ENCODE data around the gene MEIKIN. TPM values are rescaled to one million over a fixed set of nuclear protein-coding genes. Genes with fewer than 3 reads are reported as not detected.

MEIKIN gene
- total RNA-seq, 3 donors from 2014 or later (not counting 1 experiment from before 2014, with no cell fraction given): 1.1 TPM; not detected in 2

DNA sequence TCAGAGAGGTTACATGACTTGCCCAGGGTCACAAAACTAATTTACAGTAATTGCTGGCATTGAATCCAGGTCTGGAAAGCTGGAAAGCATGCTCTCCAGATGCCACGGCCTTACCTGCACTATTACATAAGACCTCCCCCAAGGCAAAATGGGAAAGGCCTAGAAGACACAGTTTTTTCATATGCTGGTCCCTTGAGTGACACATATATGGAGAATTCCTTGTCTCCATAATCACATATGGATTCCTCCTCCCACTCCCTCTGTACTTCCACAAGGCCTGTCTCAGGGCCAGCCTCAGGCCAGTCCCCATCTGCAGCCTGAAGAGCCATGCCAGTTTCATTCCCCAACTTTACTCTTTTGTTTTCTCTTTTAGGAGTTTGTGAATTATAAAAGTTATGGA, 28.6 kb upstream of the MEIKIN start:
- ATAC-seq (no peak), DNase-seq (no peak)
- peak overlapping the region; percentile 20 for H3K27ac ChIP-seq (ENCODE audit: low read length)
- no peaks in the 10 kb centered on the region for H3K27me3 ChIP-seq (ENCODE audit: control insufficient read depth, insufficient read depth, low read length)
- intact Hi-C loops (cut with micrococcal nuclease): no loop called here
- H3K4me1 Mint-ChIP-seq: peaks cover 8 to 15% of the 10 kb centered on the region in 2 donors
- whole genome bisulfite sequencing (ENCODE audit: insufficient coverage): 100% methylated on average over 1 of the region's 1 CpG
- TF ChIP-seq CTCF (IDR thresholded peaks at IDR 0.05): no peak
- H3K9me3 ChIP-seq (ENCODE audit: control insufficient read depth, insufficient read depth, low read length): no peaks in the 10 kb centered on the region
- no peak overlapping the region for H3K4me3 ChIP-seq (ENCODE audit: low read length)
- H3K4me3 Mint-ChIP-seq: no peak overlapping the region
- peaks cover 19% of the 10 kb centered on the region for H3K4me1 ChIP-seq (ENCODE audit: control insufficient read depth, insufficient read depth, low read length)
- H3K9me3 Mint-ChIP-seq: no peaks in the 10 kb centered on the region
- H3K27ac Mint-ChIP-seq: no peak overlapping the region
- peaks cover 0 to 4% of the 10 kb centered on the region in 2 donors for H3K27me3 Mint-ChIP-seq (ENCODE audit: low read depth in 2 of 2)
- H3K36me3 ChIP-seq (ENCODE audit: control insufficient read depth, insufficient read depth, low read length): no peaks in the 10 kb centered on the region
- no peaks in the 10 kb centered on the region for H3K36me3 Mint-ChIP-seq

GRCh38 chr5:131973089-131973712, 27.7 kb upstream of the MEIKIN start:
- whole genome bisulfite sequencing (ENCODE audit: insufficient coverage): 89% methylated on average over 9 of the region's 9 CpGs
- Histone ChIP-seq H3K4me1 (ENCODE audit: control insufficient read depth, insufficient read depth, low read length) (peaks cover 19% of the 10 kb centered on the region), H3K27ac (ENCODE audit: low read length) (no peak overlapping the region), H3K9me3 (ENCODE audit: control insufficient read depth, insufficient read depth, low read length) (no peaks in the 10 kb centered on the region), H3K27me3 (ENCODE audit: control insufficient read depth, insufficient read depth, low read length) (no peaks in the 10 kb centered on the region), H3K4me3 (ENCODE audit: low read length) (no peak overlapping the region), H3K36me3 (ENCODE audit: control insufficient read depth, insufficient read depth, low read length) (no peaks in the 10 kb centered on the region)
- TF ChIP-seq CTCF (IDR thresholded peaks at IDR 0.05): no peak
- intact Hi-C loops (cut with micrococcal nuclease): no loop called here
- no peak overlapping the region for H3K4me3 Mint-ChIP-seq
- ATAC-seq: no peak
- peaks cover 8 to 15% of the 10 kb centered on the region in 2 donors for H3K4me1 Mint-ChIP-seq
- H3K36me3 Mint-ChIP-seq: no peaks in the 10 kb centered on the region
- DNase-seq: no peak
- H3K27me3 Mint-ChIP-seq (ENCODE audit: low read depth in 2 of 2): peaks cover 0 to 4% of the 10 kb centered on the region in 2 donors
- H3K27ac Mint-ChIP-seq: no peak overlapping the region
- no peaks in the 10 kb centered on the region for H3K9me3 Mint-ChIP-seq

DNA sequence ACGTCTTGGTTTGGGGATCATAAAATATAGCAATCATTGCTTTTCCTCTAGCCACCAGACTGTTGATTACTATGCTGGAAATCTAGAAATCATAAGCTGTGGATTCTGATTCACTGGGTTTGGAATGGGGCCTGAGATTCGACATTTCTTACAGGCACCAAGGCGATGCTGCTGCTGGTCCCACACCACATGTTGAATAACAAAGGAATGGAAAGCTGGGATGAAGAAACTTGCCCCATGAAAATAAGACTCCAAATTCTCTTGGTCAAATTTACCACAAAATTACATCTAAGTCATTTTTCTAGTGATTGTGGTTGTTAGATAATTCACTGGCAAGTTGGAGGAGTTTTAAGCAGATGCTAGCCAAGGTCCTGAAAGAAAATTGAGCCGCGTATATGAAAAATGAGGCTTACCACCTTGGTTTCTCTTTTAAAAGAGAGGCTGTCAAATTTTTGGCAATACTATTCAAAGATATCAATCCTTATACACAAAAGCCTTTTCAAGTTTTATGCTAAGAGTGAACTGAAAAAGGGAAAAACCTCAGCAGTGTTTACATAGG, 23.0 kb upstream of the MEIKIN start:
- Mint-ChIP-seq H3K4me3 (no peak overlapping the region), H3K4me1 (no peaks in the 10 kb centered on the region), H3K27ac (no peak overlapping the region), H3K36me3 (no peaks in the 10 kb centered on the region), H3K27me3 (ENCODE audit: low read depth in 2 of 2) (peaks cover 0 to 3% of the 10 kb centered on the region in 2 donors), H3K9me3 (no peaks in the 10 kb centered on the region)
- Histone ChIP-seq H3K27me3 (ENCODE audit: control insufficient read depth, insufficient read depth, low read length) (no peaks in the 10 kb centered on the region), H3K9me3 (ENCODE audit: control insufficient read depth, insufficient read depth, low read length) (no peaks in the 10 kb centered on the region), H3K4me3 (ENCODE audit: low read length) (no peak overlapping the region), H3K4me1 (ENCODE audit: control insufficient read depth, insufficient read depth, low read length) (no peaks in the 10 kb centered on the region), H3K36me3 (ENCODE audit: control insufficient read depth, insufficient read depth, low read length) (no peaks in the 10 kb centered on the region), H3K27ac (ENCODE audit: low read length) (no peak overlapping the region)
- no peak for ATAC-seq
- DNase-seq: no peak
- TF ChIP-seq CTCF (IDR thresholded peaks at IDR 0.05): no peak
- intact Hi-C loops (cut with micrococcal nuclease): no loop called here
- WGBS (ENCODE audit: insufficient coverage): 86% methylated on average over 4 of the region's 5 CpGs

GRCh38 chr5:131966551-131966950, 21.1 kb upstream of the MEIKIN start:
- Histone ChIP-seq H3K9me3 (ENCODE audit: control insufficient read depth, insufficient read depth, low read length) (no peaks in the 10 kb centered on the region), H3K4me1 (ENCODE audit: control insufficient read depth, insufficient read depth, low read length) (no peaks in the 10 kb centered on the region), H3K27ac (ENCODE audit: low read length) (no peak overlapping the region), H3K4me3 (ENCODE audit: low read length) (no peak overlapping the region), H3K27me3 (ENCODE audit: control insufficient read depth, insufficient read depth, low read length) (no peaks in the 10 kb centered on the region), H3K36me3 (ENCODE audit: control insufficient read depth, insufficient read depth, low read length) (no peaks in the 10 kb centered on the region)
- H3K27ac Mint-ChIP-seq: no peak overlapping the region
- H3K4me3 Mint-ChIP-seq: no peak overlapping the region
- ATAC-seq (no peak), DNase-seq (no peak)
- no peaks in the 10 kb centered on the region for H3K9me3 Mint-ChIP-seq
- no peaks in the 10 kb centered on the region for H3K36me3 Mint-ChIP-seq
- H3K27me3 Mint-ChIP-seq (ENCODE audit: low read depth in 2 of 2): peaks cover 0 to 6% of the 10 kb centered on the region in 2 donors
- no peak for TF ChIP-seq CTCF (IDR thresholded peaks at IDR 0.05)
- H3K4me1 Mint-ChIP-seq: no peaks in the 10 kb centered on the region
- intact Hi-C loops (cut with micrococcal nuclease): no loop called here
- 82% methylated on average over 1 of the region's 1 CpG for WGBS (ENCODE audit: insufficient coverage)
